Endothelial cell of umbilical vein (primary cell): ENCODE measurements around the gene DPEP3. TPM values are rescaled to one million over a fixed set of nuclear protein-coding genes. Genes with fewer than 3 reads are reported as not detected.

Experiments used
- BruUV-seq: library from RNA; stranded (reverse); fragments of 400-500 nt; replicated peaks from 2 replicates; lab custom pipeline; 2021; lab: Mats Ljungman, UMichigan
- CTCF ChIA-PET: fragments of 300-600, 350-600 bp; sonication (Branson Sonifier 250); formaldehyde crosslinking; loops from one replicate; lab custom pipeline; 2021; ENCODE audit warnings: antibody characterized with exemption, inconsistent platforms; lab: Charles Lee
- POLR2A ChIA-PET: fragments of 300-600, 350-600 bp; sonication (Branson Sonifier 250); formaldehyde crosslinking; loops from one replicate; lab custom pipeline; 2021; ENCODE audit warnings: antibody characterized with exemption, inconsistent platforms; lab: Charles Lee
- DNase-seq: peaks from one replicate; pipeline ENCODE4 v3.0.0-alpha.2; 2011; ENCODE audit warnings: low read depth, low spot score
- FAIRE-seq: peaks from 2 replicates; lab custom pipeline; 2011; peaks lifted over from hg19 to GRCh38; lab: Jason Lieb, UNC
- H2AFZ ChIP-seq: 2 replicates; pipeline ENCODE4 v1.6.0; 2012; ENCODE audit warnings: low read depth, low read length, control low read depth, inconsistent platforms
- H3K27ac ChIP-seq: 2 replicates; pipeline ENCODE4 v1.5.1; 2011; ENCODE audit warnings: low read depth, mild to moderate bottlenecking, control low read depth, low read length, moderate library complexity; ENCODE audit not compliant: insufficient read depth
- H3K27me3 ChIP-seq, 2 experiments: 2 replicates each; pipeline versions ENCODE4 v1.6.0 to v1.6.1; 2011; ENCODE audit warnings: low read length in 2 of 2, mixed read lengths in 1 of 2; ENCODE audit not compliant: control insufficient read depth in 2 of 2, insufficient read depth in 2 of 2
- H3K36me3 ChIP-seq, 2 experiments: 2 replicates in 1 of 2; 3 replicates in 1 of 2; pipeline ENCODE4 v1.5.1; 2011; ENCODE audit warnings: low read length in 2 of 2, mild to moderate bottlenecking in 1 of 2, moderate library complexity in 1 of 2; ENCODE audit not compliant: control insufficient read depth in 2 of 2, insufficient read depth in 2 of 2; ENCODE audit errors: extremely low read depth in 1 of 2
- H3K4me1 ChIP-seq: 3 replicates; pipeline ENCODE4 v1.5.1; 2011; ENCODE audit warnings: mild to moderate bottlenecking, low read length; ENCODE audit not compliant: control insufficient read depth, insufficient read depth; ENCODE audit errors: extremely low read depth
- H3K4me2 ChIP-seq: 2 replicates; pipeline ENCODE4 v1.6.1; 2011; ENCODE audit warnings: low read length, control low read depth, mixed read lengths; ENCODE audit not compliant: insufficient read depth
- H3K4me3 ChIP-seq, 3 experiments: fragments of 200-600 bp in 1 of 3; sonication (generic), shearing (Covaris generic) in 1 of 3; replicated peaks in 1 of 3; 2 replicates each; pipeline ENCODE4 v1.5.1; 2011 to 2016; ENCODE audit warnings: control low read depth in 3 of 3, low read length in 3 of 3, mild to moderate bottlenecking in 2 of 3, inconsistent platforms in 1 of 3, low read depth in 1 of 3, moderate library complexity in 1 of 3; ENCODE audit not compliant: insufficient read depth in 1 of 3
- H3K79me2 ChIP-seq: 2 replicates; pipeline ENCODE4 v1.6.0; 2012; ENCODE audit warnings: low read length, inconsistent platforms; ENCODE audit not compliant: control insufficient read depth, insufficient read depth
- H3K9ac ChIP-seq: replicated peaks from 2 replicates; pipeline ENCODE3; 2011; ENCODE audit warnings: low read length, control low read depth; ENCODE audit not compliant: insufficient read depth; ENCODE audit errors: extremely low read depth
- H3K9me1 ChIP-seq: replicated peaks from 3 replicates; pipeline ENCODE4 v1.6.0; 2011; ENCODE audit warnings: mild to moderate bottlenecking, low read length; ENCODE audit not compliant: control insufficient read depth, insufficient read depth; ENCODE audit errors: extremely low read depth
- H3K9me3 ChIP-seq: replicated peaks from 2 replicates; pipeline ENCODE4 v1.5.1; 2012; ENCODE audit warnings: low read length, inconsistent platforms; ENCODE audit not compliant: control insufficient read depth, insufficient read depth
- H4K20me1 ChIP-seq: replicated peaks from 2 replicates; pipeline ENCODE3; 2011; ENCODE audit warnings: mild to moderate bottlenecking, low read length; ENCODE audit not compliant: control insufficient read depth, insufficient read depth; ENCODE audit errors: extremely low read depth
- CTCF ChIP-seq, 2 donors: IDR thresholded peaks; 1 replicate in 1 of 2; 2 replicates in 1 of 2; pipeline ENCODE4 v1.5.1; 2011; ENCODE audit warnings: low read length in 2 of 2, mild to moderate bottlenecking in 2 of 2, moderate library complexity in 2 of 2, control low read depth in 1 of 2, inconsistent platforms in 1 of 2, low read depth in 1 of 2; ENCODE audit not compliant: insufficient read depth in 1 of 2; ENCODE audit errors: extremely low read depth in 1 of 2
- FOS ChIP-seq: IDR thresholded peaks from 2 replicates; pipeline ENCODE4 v1.6.1; 2011; ENCODE audit warnings: mild to moderate bottlenecking, low read length, moderate library complexity, borderline replicate concordance; ENCODE audit not compliant: insufficient read depth
- GATA2 ChIP-seq: IDR thresholded peaks from 2 replicates; pipeline ENCODE4 v1.7.0; 2011; ENCODE audit warnings: low read depth, mild to moderate bottlenecking, moderate library complexity, mixed read lengths, low read length; ENCODE audit not compliant: insufficient read length, insufficient read depth
- JUN ChIP-seq: IDR thresholded peaks from 2 replicates; pipeline ENCODE4 v1.6.1; 2011; ENCODE audit warnings: borderline replicate concordance, low read depth; ENCODE audit not compliant: insufficient read length, insufficient read depth
- MYC ChIP-seq: IDR thresholded peaks from one replicate; pipeline ENCODE4 v1.6.1; 2011; ENCODE audit warnings: mild to moderate bottlenecking, low read depth, low read length
- POLR2A ChIP-seq: IDR thresholded peaks from 2 replicates; pipeline ENCODE4 v1.6.1; 2012; ENCODE audit warnings: low read depth, mild to moderate bottlenecking, control low read depth, low read length
- POLR2AphosphoS5 ChIP-seq: IDR thresholded peaks from 2 replicates; pipeline ENCODE4 v1.6.1; 2012; ENCODE audit warnings: low read depth, mild to moderate bottlenecking, control low read depth, low read length, moderate library complexity; ENCODE audit not compliant: insufficient read depth
- dilution Hi-C: fragments of 300-500 bp; cut with MboI; formaldehyde crosslinking; loops from one replicate; pipeline ENCODE4 v1.15.0; 2019; ENCODE audit warnings: low sequenced_read_pairs; ENCODE audit not compliant: extremely low pct_ligation_motif_present
- intact Hi-C: fragments of 100-400 bp; cut with micrococcal nuclease; formaldehyde crosslinking; loops from one replicate; pipeline ENCODE4 v1.10.0; 2022
- polyA plus RNA-seq, 4 experiments: library from polyadenylated mRNA; depleted of rRNA in 3 of 4; stranded (reverse) in 3 of 4; unstranded in 1 of 4; fragments of >200 nt; gene quantifications; 2 replicates each; pipeline versions ENCODE4 v1.2.1 to v1.2.3, GENCODE V29; 2011 to 2012; ENCODE audit warnings: missing spikeins in 1 of 4
- total RNA-seq: library from RNA; stranded (reverse); gene quantifications from 2 replicates; pipeline ENCODE4 v1.2.3, GENCODE V29; 2021

The DPEP3 gene
- total and polyA plus RNA-seq, 2 donors (not counting 3 experiments of a cell fraction or from before 2014, with no cell fraction given) = 0.06 TPM; not detected in 1

- POLR2A ChIA-PET = no interaction called here
- intact Hi-C loops = no loop called here
Observed at GRCh38 chr16:67930191-67930590, 50.1 kb downstream of the DPEP3 start.

More at GRCh38 chr16:67930191-67930590, 50.1 kb downstream of the DPEP3 start:
- Histone ChIP-seq H3K4me2 (no peak overlapping the region), H3K9ac (no peak overlapping the region), H3K9me3 (no peaks in the 10 kb centered on the region), H3K79me2 (no peaks in the 10 kb centered on the region), H3K27me3 (no peaks in the 10 kb centered on the region), H3K36me3 (peaks cover 0 to 13% of the 10 kb centered on the region in 2 experiments), H3K4me3 (no peak overlapping the region), H4K20me1 (no peaks in the 10 kb centered on the region), H2AFZ (no peak overlapping the region), H3K9me1 (no peaks in the 10 kb centered on the region), H3K4me1 (peaks cover 14% of the 10 kb centered on the region), H3K27ac (no peak overlapping the region)
- dilution Hi-C loops = no loop called here
- no peak for TF ChIP-seq FOS
- no peak for TF ChIP-seq GATA2
- TF ChIP-seq POLR2AphosphoS5 = no peak
- no peak for TF ChIP-seq POLR2A
- TF ChIP-seq MYC = no peak
- no peak for TF ChIP-seq JUN
- no peak for TF ChIP-seq CTCF (IDR thresholded peaks at IDR 0.05; ENCODE audit: extremely low read depth in 1 of 2, insufficient read depth in 1 of 2, low read depth in 1 of 2, low read length in 2 of 2)
- FAIRE-seq (no peak), DNase-seq (no peak)
- BruUV-seq = no TSS peak
- CTCF ChIA-PET = interaction anchor here (0.6 to 6.1 kb wide), 5 partner anchors 27 to 257 kb away, joined by 3 to 29 read pairs (median 10); no protein-coding TSS in a partner anchor
